GM19240 (cell line): ENCODE data around the gene ZKSCAN5.
"Not testable (repeated sequence)": the region's sequence is repeated elsewhere in the genome, so short reads cannot be mapped to it uniquely, and the experiment has no call there.

Source experiments
- DNase-seq: peaks from one replicate; pipeline ENCODE4 v3.0.0; 2011; ENCODE audit warnings: low spot score; ENCODE audit not compliant: insufficient read length

Gene ZKSCAN5

DNA sequence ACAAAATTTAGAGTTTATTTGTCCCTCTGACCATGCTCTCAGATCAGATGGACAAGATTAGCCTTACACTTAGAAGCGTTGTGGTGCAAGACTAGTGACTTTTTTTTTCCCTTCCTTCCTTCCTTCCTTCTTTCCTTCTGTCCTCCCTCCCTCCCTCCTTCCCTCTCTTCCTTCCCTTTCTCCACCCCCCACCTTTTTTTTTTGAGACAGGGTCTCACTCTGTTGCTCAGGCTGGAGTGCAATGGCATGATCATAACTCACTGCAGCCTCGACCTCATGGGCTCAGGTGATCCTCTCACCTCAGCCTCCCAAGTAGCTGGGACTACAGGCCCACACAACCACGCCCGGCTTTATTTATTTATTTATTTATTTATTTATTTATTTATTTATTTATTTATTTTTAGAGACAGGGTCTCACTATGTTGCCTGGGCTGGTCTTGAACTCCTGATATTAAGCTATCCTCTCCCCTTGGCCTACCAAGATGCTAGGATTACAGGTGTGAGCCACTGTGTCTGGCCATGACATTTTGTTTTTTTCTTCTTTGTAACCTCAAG, 76.4 kb downstream of the ZKSCAN5 start:
- not testable (repeated sequence) for DNase-seq
